ENCODE results near the gene CDK3. TPM values are rescaled to one million over a fixed set of nuclear protein-coding genes. Genes with fewer than 3 reads are reported as not detected.
"Not testable (repeated sequence)": the region's sequence is repeated elsewhere in the genome, so short reads cannot be mapped to it uniquely, and the experiment has no call there.

The CDK3 gene
- total RNA-seq, 1 donor from 2014 or later, result 1.8 TPM

DNA sequence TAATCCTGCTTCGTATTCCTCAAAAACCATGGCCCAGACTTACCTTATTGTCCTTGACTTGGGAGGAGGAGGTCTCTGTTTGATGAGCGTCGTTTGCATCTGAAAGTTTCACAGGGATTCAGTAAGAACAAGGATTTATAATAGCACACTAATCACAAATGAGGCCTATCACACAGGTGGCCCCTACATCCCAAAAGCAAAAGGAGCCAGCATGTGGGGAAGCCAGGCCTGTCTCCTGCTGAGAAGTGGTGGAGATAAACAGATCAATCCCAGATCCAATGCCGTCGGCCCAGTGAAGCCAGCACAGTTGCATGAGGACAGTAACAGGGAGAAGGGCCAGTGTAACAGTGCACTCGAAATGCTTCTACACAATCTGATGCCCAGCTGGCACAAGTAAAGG lies 39.7 kb downstream of the CDK3 start:
- intact Hi-C loops (cut with micrococcal nuclease), result no loop called here
- no peak overlapping the region for H3K27ac ChIP-seq (replicated peaks)
- H3K9me3 ChIP-seq (replicated peaks), result no peaks in the 10 kb centered on the region
- no peaks in the 10 kb centered on the region for H3K27me3 ChIP-seq (ENCODE audit: low read depth)
- H3K36me3 ChIP-seq, result peaks cover 76% of the 10 kb centered on the region
- H3K4me3 ChIP-seq, result no peak overlapping the region
- TF ChIP-seq, protein P1, sequence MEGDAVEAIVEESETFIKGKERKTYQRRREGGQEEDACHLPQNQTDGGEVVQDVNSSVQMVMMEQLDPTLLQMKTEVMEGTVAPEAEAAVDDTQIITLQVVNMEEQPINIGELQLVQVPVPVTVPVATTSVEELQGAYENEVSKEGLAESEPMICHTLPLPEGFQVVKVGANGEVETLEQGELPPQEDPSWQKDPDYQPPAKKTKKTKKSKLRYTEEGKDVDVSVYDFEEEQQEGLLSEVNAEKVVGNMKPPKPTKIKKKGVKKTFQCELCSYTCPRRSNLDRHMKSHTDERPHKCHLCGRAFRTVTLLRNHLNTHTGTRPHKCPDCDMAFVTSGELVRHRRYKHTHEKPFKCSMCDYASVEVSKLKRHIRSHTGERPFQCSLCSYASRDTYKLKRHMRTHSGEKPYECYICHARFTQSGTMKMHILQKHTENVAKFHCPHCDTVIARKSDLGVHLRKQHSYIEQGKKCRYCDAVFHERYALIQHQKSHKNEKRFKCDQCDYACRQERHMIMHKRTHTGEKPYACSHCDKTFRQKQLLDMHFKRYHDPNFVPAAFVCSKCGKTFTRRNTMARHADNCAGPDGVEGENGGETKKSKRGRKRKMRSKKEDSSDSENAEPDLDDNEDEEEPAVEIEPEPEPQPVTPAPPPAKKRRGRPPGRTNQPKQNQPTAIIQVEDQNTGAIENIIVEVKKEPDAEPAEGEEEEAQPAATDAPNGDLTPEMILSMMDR (IDR thresholded peaks at IDR 0.05; ENCODE audit: borderline replicate concordance), result no peak
- H3K4me1 ChIP-seq, result peaks cover 6% of the 10 kb centered on the region
- DNase-seq, result no peak

DNA sequence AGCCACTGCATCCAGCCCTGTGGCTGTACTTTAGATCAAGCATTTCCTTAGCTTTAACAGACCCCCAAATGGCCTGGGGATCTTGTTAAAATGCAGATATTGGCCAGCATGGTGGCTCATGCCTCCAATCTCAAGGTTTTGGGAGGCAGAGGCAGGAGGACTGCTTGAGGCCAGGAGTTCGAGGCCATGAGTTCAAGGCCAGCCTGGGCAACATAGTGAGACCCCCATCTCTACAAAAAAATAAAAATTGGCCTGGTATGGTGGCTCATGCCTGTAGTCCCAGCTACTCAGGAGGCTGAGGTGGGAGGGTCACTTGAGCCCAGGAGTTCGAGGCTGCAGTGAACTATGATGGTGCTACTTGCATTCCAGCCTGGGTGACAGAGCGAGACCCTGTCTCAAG lies 42.2 kb downstream of the CDK3 start:
- H3K4me1 ChIP-seq; intact Hi-C loops (cut with micrococcal nuclease); H3K4me3 ChIP-seq; DNase-seq; H3K27me3 ChIP-seq (ENCODE audit: low read depth); H3K27ac ChIP-seq (replicated peaks); H3K9me3 ChIP-seq (replicated peaks): not testable (repeated sequence)
- peaks cover 99% of the 10 kb centered on the region for H3K36me3 ChIP-seq

DNA sequence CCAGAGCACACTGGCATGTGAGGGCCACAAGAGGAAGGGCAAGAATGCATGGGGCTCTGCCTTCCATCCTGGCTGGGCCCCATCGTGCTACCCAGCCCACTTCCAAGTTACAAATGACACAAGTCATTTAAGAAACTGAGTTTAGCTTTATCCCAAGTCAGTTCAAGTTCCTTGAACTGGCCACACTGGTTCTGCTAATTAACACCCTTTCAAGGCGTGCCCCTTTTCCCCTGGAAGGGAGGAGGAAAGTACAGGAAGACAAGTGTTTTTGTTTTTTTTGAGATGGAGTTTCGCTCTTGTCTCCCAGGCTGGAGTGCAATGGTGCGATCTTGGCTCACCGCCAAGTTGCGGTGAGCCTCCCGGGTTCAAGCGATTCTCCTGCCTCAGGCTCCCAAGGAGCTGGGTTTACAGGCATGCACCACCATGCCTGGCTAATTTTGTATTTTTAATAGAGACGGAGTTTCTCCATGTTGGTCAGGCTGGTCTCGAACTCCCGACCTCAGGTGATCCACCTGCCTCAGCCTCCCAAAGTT lies 43.9 kb downstream of the CDK3 start:
- H3K4me3 ChIP-seq; intact Hi-C loops (cut with micrococcal nuclease); H3K4me1 ChIP-seq; H3K9me3 ChIP-seq (replicated peaks); DNase-seq; H3K27ac ChIP-seq (replicated peaks); H3K27me3 ChIP-seq (ENCODE audit: low read depth): not testable (repeated sequence)
- peaks cover 100% of the 10 kb centered on the region for H3K36me3 ChIP-seq

DNA sequence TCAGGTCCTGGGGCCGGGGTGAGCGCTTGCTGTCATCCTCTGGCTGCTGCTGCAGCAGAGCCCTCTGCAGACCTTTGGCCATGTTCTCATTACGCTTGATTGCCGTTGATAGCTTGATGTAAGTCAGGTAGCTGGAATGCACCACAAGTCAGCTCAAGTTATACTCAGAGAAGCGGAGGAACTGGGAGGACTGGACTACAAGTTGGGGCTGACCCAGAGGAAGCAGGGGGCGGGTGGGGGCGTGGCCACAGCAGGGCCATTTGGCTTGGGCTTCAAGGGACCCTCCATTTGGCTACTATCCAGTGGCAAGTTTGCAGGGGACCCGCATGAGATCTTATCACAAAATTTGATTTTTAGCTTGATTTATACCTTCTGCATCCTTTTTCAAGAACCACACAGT lies 45.4 kb downstream of the CDK3 start:
- Histone ChIP-seq H3K9me3 (replicated peaks) (no peaks in the 10 kb centered on the region), H3K4me3 (no peak overlapping the region), H3K36me3 (peaks cover 100% of the 10 kb centered on the region), H3K27ac (replicated peaks) (no peak overlapping the region), H3K4me1 (peaks cover 5% of the 10 kb centered on the region), H3K27me3 (ENCODE audit: low read depth) (no peaks in the 10 kb centered on the region)
- DNase-seq, result no peak
- intact Hi-C loops (cut with micrococcal nuclease), result no loop called here
- TF ChIP-seq, protein P1 (IDR thresholded peaks at IDR 0.05; ENCODE audit: borderline replicate concordance), result no peak

DNA sequence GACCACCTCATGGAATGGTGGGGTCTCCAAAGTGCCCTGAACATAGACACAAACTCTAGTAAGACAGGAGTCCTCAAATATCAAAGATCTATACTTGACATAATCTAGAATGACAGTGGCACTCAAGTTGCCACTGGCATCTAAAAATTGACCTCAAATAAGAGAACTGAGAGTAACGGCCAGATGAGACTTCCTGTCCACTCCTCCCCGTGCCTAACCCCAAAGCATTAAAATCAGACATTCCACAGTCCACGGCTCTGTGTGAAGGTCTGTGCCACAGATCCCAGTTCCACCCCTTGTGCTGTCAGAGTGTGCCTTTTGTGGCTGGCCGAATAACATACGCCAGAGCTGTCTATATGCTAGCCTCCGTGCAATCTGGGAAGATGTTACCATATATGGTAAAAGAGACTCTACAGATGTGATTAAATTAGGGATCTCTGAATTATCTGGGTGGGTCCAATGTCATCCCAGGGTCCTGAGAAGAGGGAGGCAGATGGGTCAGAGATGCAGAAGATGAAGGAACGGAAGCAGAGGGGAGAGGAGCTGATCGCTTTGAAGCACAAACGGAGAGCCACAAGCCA lies 47.5 kb downstream of the CDK3 start:
- Histone ChIP-seq H3K4me1 (peaks cover 7% of the 10 kb centered on the region), H3K4me3 (no peak overlapping the region), H3K27me3 (ENCODE audit: low read depth) (no peaks in the 10 kb centered on the region), H3K36me3 (peaks cover 99% of the 10 kb centered on the region), H3K9me3 (replicated peaks) (no peaks in the 10 kb centered on the region), H3K27ac (replicated peaks) (no peak overlapping the region)
- TF ChIP-seq, protein P1 (IDR thresholded peaks at IDR 0.05; ENCODE audit: borderline replicate concordance), result no peak
- intact Hi-C loops (cut with micrococcal nuclease), result no loop called here
- DNase-seq, result no peak

DNA sequence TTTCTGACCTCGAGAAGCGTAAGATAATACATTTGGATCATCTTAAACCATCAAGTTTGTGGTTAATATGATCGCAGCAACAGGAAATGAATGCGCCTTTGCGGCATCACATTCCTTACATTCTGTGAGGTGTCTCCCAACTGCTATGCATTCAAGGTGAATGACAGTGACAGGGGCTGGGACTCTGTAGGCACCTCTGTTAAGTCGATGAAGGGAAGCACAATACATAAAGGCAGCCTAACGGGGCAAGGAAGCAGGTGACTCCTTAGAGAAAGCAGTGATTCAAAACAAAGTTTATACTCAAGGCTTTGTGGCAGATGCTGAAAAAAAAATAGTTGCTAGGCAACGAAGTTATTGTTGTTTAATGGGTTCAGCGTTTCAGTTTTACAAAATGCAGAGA lies 48.1 kb downstream of the CDK3 start:
- intact Hi-C loops (cut with micrococcal nuclease), result no loop called here
- TF ChIP-seq, protein P1 (IDR thresholded peaks at IDR 0.05; ENCODE audit: borderline replicate concordance), result no peak
- Histone ChIP-seq H3K9me3 (replicated peaks) (no peaks in the 10 kb centered on the region), H3K36me3 (peaks cover 99% of the 10 kb centered on the region), H3K4me3 (no peak overlapping the region), H3K27me3 (ENCODE audit: low read depth) (no peaks in the 10 kb centered on the region), H3K4me1 (peaks cover 7% of the 10 kb centered on the region), H3K27ac (replicated peaks) (no peak overlapping the region)
- no peak for DNase-seq

All from left ventricle myocardium inferior (tissue), 1 donor.